Gastrocnemius medialis (tissue), 4 donors: ENCODE data around the gene C8A.

Experiments used
- POLR2A ChIP-seq, 2 donors: fragments of 450-650 bp; IDR thresholded peaks; one replicate each; pipeline ENCODE4 v1.6.1; 2017; ENCODE audit warnings: antibody characterized with exemption in 2 of 2, mild to moderate bottlenecking in 2 of 2, moderate library complexity in 2 of 2
- TF ChIP-seq, protein P1 (sequence below), 5 experiments: fragments of 450-650 bp in 3 of 5; fragments of 200-600 bp in 2 of 5; sonication (generic) in 2 of 5; IDR thresholded peaks in 4 of 5; conservative IDR thresholded peaks in 1 of 5; 1 replicate in 4 of 5; 2 replicates in 1 of 5; pipeline ENCODE4 v1.5.1; 2016 to 2019; ENCODE audit warnings: antibody characterized with exemption in 5 of 5, mild to moderate bottlenecking in 3 of 5, moderate library complexity in 3 of 5

DNA sequence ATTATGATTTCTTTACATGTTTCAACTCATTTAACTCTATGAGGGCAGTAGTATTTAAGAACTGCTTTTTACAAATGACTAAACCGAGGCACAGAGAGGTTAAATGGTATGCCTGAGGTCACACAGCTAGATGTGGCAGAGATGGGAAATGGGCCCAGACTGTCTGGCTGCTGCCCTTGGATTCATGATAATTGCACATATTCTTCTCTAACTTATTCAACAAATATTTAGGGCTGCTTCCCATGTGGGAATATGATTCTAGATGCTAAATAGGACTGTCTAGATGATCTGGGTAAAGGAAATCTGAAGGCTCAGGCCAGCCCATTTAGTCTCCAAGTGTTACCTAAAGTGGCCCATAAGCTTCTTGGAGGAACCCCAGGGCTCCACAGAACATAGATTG is 26.2 kb downstream of the C8A start:
- TF ChIP-seq, protein P1, sequence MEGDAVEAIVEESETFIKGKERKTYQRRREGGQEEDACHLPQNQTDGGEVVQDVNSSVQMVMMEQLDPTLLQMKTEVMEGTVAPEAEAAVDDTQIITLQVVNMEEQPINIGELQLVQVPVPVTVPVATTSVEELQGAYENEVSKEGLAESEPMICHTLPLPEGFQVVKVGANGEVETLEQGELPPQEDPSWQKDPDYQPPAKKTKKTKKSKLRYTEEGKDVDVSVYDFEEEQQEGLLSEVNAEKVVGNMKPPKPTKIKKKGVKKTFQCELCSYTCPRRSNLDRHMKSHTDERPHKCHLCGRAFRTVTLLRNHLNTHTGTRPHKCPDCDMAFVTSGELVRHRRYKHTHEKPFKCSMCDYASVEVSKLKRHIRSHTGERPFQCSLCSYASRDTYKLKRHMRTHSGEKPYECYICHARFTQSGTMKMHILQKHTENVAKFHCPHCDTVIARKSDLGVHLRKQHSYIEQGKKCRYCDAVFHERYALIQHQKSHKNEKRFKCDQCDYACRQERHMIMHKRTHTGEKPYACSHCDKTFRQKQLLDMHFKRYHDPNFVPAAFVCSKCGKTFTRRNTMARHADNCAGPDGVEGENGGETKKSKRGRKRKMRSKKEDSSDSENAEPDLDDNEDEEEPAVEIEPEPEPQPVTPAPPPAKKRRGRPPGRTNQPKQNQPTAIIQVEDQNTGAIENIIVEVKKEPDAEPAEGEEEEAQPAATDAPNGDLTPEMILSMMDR (IDR thresholded peaks at IDR 0.05 in 4 of 5, conservative IDR thresholded peaks at IDR 0.05 in 1 of 5): no peak
- no peak for TF ChIP-seq POLR2A (IDR thresholded peaks at IDR 0.05)
